CD4-positive, alpha-beta memory T cell (primary cell): ENCODE results near the gene VPS26B. TPM values are rescaled to one million over a fixed set of nuclear protein-coding genes. Genes with fewer than 3 reads are reported as not detected.

ENCODE experiments used
- CTCF ChIA-PET: fragments of 350-600 bp; sonication (Branson Sonifier 250); formaldehyde crosslinking; loops from one replicate; lab custom pipeline; 2021; ENCODE audit warnings: inconsistent platforms; ENCODE audit not compliant: partially characterized antibody; lab: Charles Lee
- POLR2A ChIA-PET: fragments of 350-600 bp; sonication (Branson Sonifier 250); formaldehyde crosslinking; loops from one replicate; lab custom pipeline; 2021; ENCODE audit not compliant: partially characterized antibody; lab: Charles Lee
- DNase-seq, 5 donors: peaks; one replicate each; pipeline versions ENCODE4 v3.0.0 to v3.0.0-alpha.2; 2020 to 2022; ENCODE audit warnings: mixed read lengths in 1 of 5
- H3K27ac ChIP-seq: one replicate; pipeline ENCODE4 v1.7.0; 2013; ENCODE audit warnings: low read depth, low read length
- H3K27me3 ChIP-seq: 2 replicates; pipeline ENCODE4 v1.7.0; 2013; ENCODE audit warnings: mild to moderate bottlenecking, low read length, moderate library complexity; ENCODE audit not compliant: insufficient read depth
- H3K36me3 ChIP-seq: 2 replicates; pipeline ENCODE4 v1.7.0; 2013; ENCODE audit warnings: mild to moderate bottlenecking, low read length, moderate library complexity; ENCODE audit not compliant: insufficient read depth
- H3K4me1 ChIP-seq: 2 replicates; pipeline ENCODE4 v1.7.0; 2013; ENCODE audit warnings: mild to moderate bottlenecking, low read length, moderate library complexity; ENCODE audit not compliant: insufficient read depth
- H3K4me3 ChIP-seq, 2 donors: one replicate each; pipeline ENCODE4 v1.7.0; 2013; ENCODE audit warnings: low read length in 2 of 2, mild to moderate bottlenecking in 1 of 2
- H3K9me3 ChIP-seq, 2 donors: one replicate each; pipeline ENCODE4 v1.7.0; 2013; ENCODE audit warnings: low read length in 2 of 2, control low read depth in 1 of 2; ENCODE audit not compliant: control insufficient read depth in 1 of 2
- H3K27ac Mint-ChIP-seq, 7 donors: one replicate each; pipeline ENCODE4 v1.8.0; 2020 to 2021; ENCODE audit warnings: mixed read lengths in 7 of 7, mild to moderate bottlenecking in 6 of 7, inconsistent platforms in 3 of 7, moderate library complexity in 3 of 7
- H3K27me3 Mint-ChIP-seq, 2 donors: one replicate each; pipeline ENCODE4 v1.8.0; 2020 to 2021; ENCODE audit warnings: mixed read lengths in 2 of 2
- H3K36me3 Mint-ChIP-seq, 2 donors: one replicate each; pipeline ENCODE4 v1.8.0; 2020 to 2021; ENCODE audit warnings: mixed read lengths in 2 of 2, inconsistent platforms in 1 of 2, mild to moderate bottlenecking in 1 of 2
- H3K4me1 Mint-ChIP-seq, 4 donors: one replicate each; pipeline ENCODE4 v1.8.0; 2020 to 2021; ENCODE audit warnings: mixed read lengths in 4 of 4, mild to moderate bottlenecking in 1 of 4
- H3K4me3 Mint-ChIP-seq, 8 donors: one replicate each; pipeline ENCODE4 v1.8.0; 2020 to 2021; ENCODE audit warnings: mixed read lengths in 8 of 8, mild to moderate bottlenecking in 7 of 8, moderate library complexity in 6 of 8, inconsistent platforms in 3 of 8
- H3K9me3 Mint-ChIP-seq, 8 donors: one replicate each; pipeline ENCODE4 v1.8.0; 2020 to 2021; ENCODE audit warnings: mixed read lengths in 8 of 8, mild to moderate bottlenecking in 5 of 8, inconsistent platforms in 3 of 8, moderate library complexity in 1 of 8
- intact Hi-C: fragments of 100-400 bp; cut with micrococcal nuclease; formaldehyde crosslinking; loops from one replicate; pipeline ENCODE4 v1.15.1; 2023
- polyA plus RNA-seq, 2 donors: library from polyadenylated mRNA; unstranded; fragments of 300-500 nt; fragmentation: Illumina TruSeq; gene quantifications; one replicate each; pipeline ENCODE4 v1.2.3, GENCODE V29; 2021
- total RNA-seq, 2 experiments: library from RNA; stranded (reverse); gene quantifications; one replicate each; pipeline ENCODE4 v1.2.3, GENCODE V29; 2021

The VPS26B gene
- total and polyA plus RNA-seq, 4 experiments from 2014 or later: 49.6 to 76.6 (median 64.4) TPM

GRCh38 chr11:134290646-134291045 is 66.2 kb downstream of the VPS26B start:
- no peak for DNase-seq
- Mint-ChIP-seq H3K36me3 (no peaks in the 10 kb centered on the region), H3K9me3 (no peaks in the 10 kb centered on the region), H3K4me1 (no peaks in the 10 kb centered on the region), H3K4me3 (no peak overlapping the region), H3K27me3 (no peaks in the 10 kb centered on the region), H3K27ac (no peak overlapping the region)
- Histone ChIP-seq H3K36me3 (no peaks in the 10 kb centered on the region), H3K4me3 (no peak overlapping the region), H3K27me3 (no peaks in the 10 kb centered on the region), H3K4me1 (no peaks in the 10 kb centered on the region), H3K9me3 (no peaks in the 10 kb centered on the region), H3K27ac (no peak overlapping the region)
- intact Hi-C loops: no loop called here
- ChIA-PET POLR2A (no interaction called here), CTCF (no interaction called here)

- no peaks in the 10 kb centered on the region for H3K9me3 ChIP-seq
- ChIA-PET CTCF (no interaction called here), POLR2A (no interaction called here)
- H3K4me1 ChIP-seq: no peaks in the 10 kb centered on the region
- H3K36me3 ChIP-seq: no peaks in the 10 kb centered on the region
- H3K4me3 ChIP-seq: no peak overlapping the region
- no peak for DNase-seq
- no peaks in the 10 kb centered on the region for H3K27me3 ChIP-seq
- Mint-ChIP-seq H3K9me3 (no peaks in the 10 kb centered on the region), H3K36me3 (no peaks in the 10 kb centered on the region), H3K27ac (no peak overlapping the region), H3K27me3 (no peaks in the 10 kb centered on the region), H3K4me3 (no peak overlapping the region), H3K4me1 (no peaks in the 10 kb centered on the region)
- intact Hi-C loops: no loop called here
- no peak overlapping the region for H3K27ac ChIP-seq
These were observed 66.7 kb downstream of the VPS26B start for GRCh38 chr11:134291196-134291595.

GRCh38 chr11:134292661-134293060 is 68.2 kb downstream of the VPS26B start:
- CTCF ChIA-PET: interaction anchor here (1.4 kb wide), 1 partner anchor 17 kb away, joined by 4 read pairs; no protein-coding TSS in a partner anchor
- Mint-ChIP-seq H3K4me3 (no peak overlapping the region), H3K4me1 (no peaks in the 10 kb centered on the region), H3K27me3 (no peaks in the 10 kb centered on the region), H3K9me3 (no peaks in the 10 kb centered on the region), H3K36me3 (no peaks in the 10 kb centered on the region), H3K27ac (peak overlapping the region in 1 of 7 donors; percentile 63)
- DNase-seq: no peak
- H3K27ac ChIP-seq: no peak overlapping the region
- no peaks in the 10 kb centered on the region for H3K36me3 ChIP-seq
- H3K9me3 ChIP-seq: no peaks in the 10 kb centered on the region
- POLR2A ChIA-PET: no interaction called here
- H3K27me3 ChIP-seq: no peaks in the 10 kb centered on the region
- intact Hi-C loops: no loop called here
- H3K4me1 ChIP-seq: no peaks in the 10 kb centered on the region
- no peak overlapping the region for H3K4me3 ChIP-seq

GRCh38 chr11:134293119-134294113 is 68.9 kb downstream of the VPS26B start:
- Histone ChIP-seq H3K9me3 (no peaks in the 10 kb centered on the region), H3K4me1 (no peaks in the 10 kb centered on the region), H3K27ac (no peak overlapping the region), H3K4me3 (no peak overlapping the region), H3K36me3 (no peaks in the 10 kb centered on the region), H3K27me3 (no peaks in the 10 kb centered on the region)
- Mint-ChIP-seq H3K4me3 (no peak overlapping the region), H3K27me3 (no peaks in the 10 kb centered on the region), H3K27ac (no peak overlapping the region), H3K9me3 (no peaks in the 10 kb centered on the region), H3K36me3 (no peaks in the 10 kb centered on the region), H3K4me1 (no peaks in the 10 kb centered on the region)
- DNase-seq: no peak
- CTCF ChIA-PET: interaction anchor here (1.4 kb wide), 1 partner anchor 18 kb away, joined by 4 read pairs; no protein-coding TSS in a partner anchor
- intact Hi-C loops: no loop called here
- POLR2A ChIA-PET: no interaction called here

GRCh38 chr11:134294664-134295063 is 70.2 kb downstream of the VPS26B start:
- H3K27me3 Mint-ChIP-seq: no peaks in the 10 kb centered on the region
- Histone ChIP-seq H3K4me1 (no peaks in the 10 kb centered on the region), H3K9me3 (no peaks in the 10 kb centered on the region), H3K27me3 (no peaks in the 10 kb centered on the region), H3K36me3 (no peaks in the 10 kb centered on the region), H3K27ac (no peak overlapping the region), H3K4me3 (no peak overlapping the region)
- H3K36me3 Mint-ChIP-seq: no peaks in the 10 kb centered on the region
- ChIA-PET CTCF (no interaction called here), POLR2A (no interaction called here)
- H3K27ac Mint-ChIP-seq: no peak overlapping the region
- no peak overlapping the region for H3K4me3 Mint-ChIP-seq
- intact Hi-C loops: no loop called here
- DNase-seq: no peak
- no peaks in the 10 kb centered on the region for H3K4me1 Mint-ChIP-seq
- no peaks in the 10 kb centered on the region for H3K9me3 Mint-ChIP-seq

Other genes starting within 250 kb of the VPS26B start
- gene JAM3, start 155.6 kb upstream of the VPS26B start, total RNA-seq: 1 to 10 TPM; 6.8 to 8.3 TPM
- gene JAM3, start 155.6 kb upstream of the VPS26B start, polyA plus RNA-seq: 1 to 10 TPM; 6.5 to 6.6 TPM
- 10 to 100 TPM; 39.9 to 41.8 TPM for gene NCAPD3, start 704 bp upstream of the VPS26B start, total RNA-seq
- 10 to 100 TPM; 14.3 to 14.6 TPM for gene NCAPD3, start 704 bp upstream of the VPS26B start, polyA plus RNA-seq
- gene THYN1, start 28.7 kb downstream of the VPS26B start, total RNA-seq: 10 to 100 TPM; 59.3 to 70.8 TPM
- gene THYN1, start 28.7 kb downstream of the VPS26B start, polyA plus RNA-seq: 100 to 1,000 TPM; 118 to 163 TPM
- gene ACAD8, start 28.9 kb downstream of the VPS26B start, total RNA-seq: 10 to 100 TPM; 36.9 to 38.6 TPM
- gene ACAD8, start 28.9 kb downstream of the VPS26B start, polyA plus RNA-seq: 10 to 100 TPM; 17.8 to 22.2 TPM
- 1 to 10 TPM; 1.2 to 1.5 TPM for gene GLB1L3, start 51.7 kb downstream of the VPS26B start, total RNA-seq
- 1 to 10 TPM; 2.8 to 4.9 TPM for gene GLB1L3, start 51.7 kb downstream of the VPS26B start, polyA plus RNA-seq
- gene GLB1L2, start 107.3 kb downstream of the VPS26B start, total RNA-seq: 1 to 10 TPM; 1.2 to 1.5 TPM
- under 1 TPM; 0.43 to 0.79 TPM for gene GLB1L2, start 107.3 kb downstream of the VPS26B start, polyA plus RNA-seq
- gene B3GAT1, start 187.6 kb downstream of the VPS26B start, total RNA-seq: under 1 TPM; 0.44 to 0.47 TPM
- not detected for gene B3GAT1, start 187.6 kb downstream of the VPS26B start, polyA plus RNA-seq